Measurements from ENCODE around the gene MACROD2. TPM values are rescaled to one million over a fixed set of nuclear protein-coding genes. Genes with fewer than 3 reads are reported as not detected.
A peak's percentile ranks its signal among the peaks of the same experiment; 100 is the strongest.

Gene MACROD2
- polyA plus RNA-seq, 1 donor = 3.9 TPM

GRCh38 chr20:14531786-14532185 lies 536.5 kb downstream of the MACROD2 start:
- no peak for DNase-seq

- no peak for DNase-seq
Measured at GRCh38 chr20:14536738-14537137, 541.4 kb downstream of the MACROD2 start.

- DNase-seq = no peak
Measured at GRCh38 chr20:14538433-14538832, 543.1 kb downstream of the MACROD2 start.

GRCh38 chr20:14543040-14543439 lies 547.7 kb downstream of the MACROD2 start:
- DNase-seq = no peak

- DNase-seq = no peak
Measured at GRCh38 chr20:14544688-14545087, 549.4 kb downstream of the MACROD2 start.

GRCh38 chr20:14550655-14551054 lies 555.3 kb downstream of the MACROD2 start:
- DNase-seq = no peak

- no peak for DNase-seq
Measured at GRCh38 chr20:14553774-14554534, 558.6 kb downstream of the MACROD2 start.

GRCh38 chr20:14555676-14556075 lies 560.4 kb downstream of the MACROD2 start:
- DNase-seq = no peak

- no peak for DNase-seq
Measured at GRCh38 chr20:14556206-14556605, 560.9 kb downstream of the MACROD2 start.

- no peak for DNase-seq
Measured at GRCh38 chr20:14559612-14560011, 564.3 kb downstream of the MACROD2 start.

- peak; percentile 45 for DNase-seq
Measured at GRCh38 chr20:14561741-14562221, 566.5 kb downstream of the MACROD2 start.

- DNase-seq = no peak
Measured at GRCh38 chr20:14562981-14563380, 567.7 kb downstream of the MACROD2 start.

GRCh38 chr20:14566505-14566904 lies 571.2 kb downstream of the MACROD2 start:
- no peak for DNase-seq

- no peak for DNase-seq
Measured at GRCh38 chr20:14568225-14568624, 572.9 kb downstream of the MACROD2 start.

- no peak for DNase-seq
Measured at GRCh38 chr20:14568701-14569100, 573.4 kb downstream of the MACROD2 start.

GRCh38 chr20:14569641-14570040 lies 574.3 kb downstream of the MACROD2 start:
- no peak for DNase-seq

GRCh38 chr20:14570811-14571210 lies 575.5 kb downstream of the MACROD2 start:
- DNase-seq = no peak

GRCh38 chr20:14573676-14574075 lies 578.4 kb downstream of the MACROD2 start:
- DNase-seq = no peak

- DNase-seq = no peak
Measured at GRCh38 chr20:14576196-14576877, 581.0 kb downstream of the MACROD2 start.

GRCh38 chr20:14580418-14581074 lies 585.2 kb downstream of the MACROD2 start:
- no peak for DNase-seq

GRCh38 chr20:14581731-14582130 lies 586.4 kb downstream of the MACROD2 start:
- DNase-seq = no peak

GRCh38 chr20:14582855-14583254 lies 587.5 kb downstream of the MACROD2 start:
- DNase-seq = no peak

GRCh38 chr20:14583413-14583812 lies 588.1 kb downstream of the MACROD2 start:
- DNase-seq = no peak
